Right lobe of liver (tissue), 6 donors: ENCODE data around the gene SEC14L1. TPM values are rescaled to one million over a fixed set of nuclear protein-coding genes. Genes with fewer than 3 reads are reported as not detected.

Experiments
- ATAC-seq, 4 donors: fragments of 200-7000 bp; cut with Tn5 transposase; one replicate each; pipeline ENCODE4 v1.9.1; 2020; ENCODE audit warnings: mild to moderate bottlenecking in 4 of 4, moderate library complexity in 4 of 4
- DNase-seq, 3 donors: peaks; one replicate each; pipeline ENCODE4 v3.0.0-alpha.2; 2020
- H3K27ac ChIP-seq, 3 donors: fragments of 200-600 bp; one replicate each; pipeline ENCODE4 v1.8.0; 2022
- H3K27me3 ChIP-seq, 2 donors: fragments of 200-600 bp; one replicate each; pipeline ENCODE4 v1.8.0; 2022
- H3K36me3 ChIP-seq, 4 donors: fragments of 200-600 bp; sonication (generic) in 1 of 4; one replicate each; pipeline versions ENCODE4 v1.5.1 to v1.8.0; 2017 to 2022; ENCODE audit warnings: control low read depth in 1 of 4
- H3K4me1 ChIP-seq, 4 donors: fragments of 200-600 bp; sonication (generic) in 1 of 4; one replicate each; pipeline versions ENCODE4 v1.5.1 to v1.8.0; 2017 to 2022; ENCODE audit warnings: control low read depth in 1 of 4
- H3K4me3 ChIP-seq, 3 donors: fragments of 200-600 bp; one replicate each; pipeline ENCODE4 v1.8.0; 2022
- H3K9me3 ChIP-seq, 4 donors: fragments of 200-600 bp; sonication (generic) in 1 of 4; one replicate each; pipeline versions ENCODE4 v1.5.1 to v1.8.0; 2017 to 2022; ENCODE audit warnings: control low read depth in 1 of 4
- CTCF ChIP-seq, 4 donors: fragments of 200-600 bp in 3 of 4; fragments of 450-650 bp in 1 of 4; IDR thresholded peaks; one replicate each; pipeline versions ENCODE4 v1.5.1 to v1.8.0; 2016 to 2022; ENCODE audit warnings: antibody characterized with exemption in 4 of 4, mild to moderate bottlenecking in 2 of 4
- POLR2A ChIP-seq: fragments of 450-650 bp; IDR thresholded peaks from one replicate; pipeline ENCODE4 v1.6.1; 2017; ENCODE audit warnings: antibody characterized with exemption, mild to moderate bottlenecking
- WGBS: methylation state at CpG from one replicate; pipeline ENCODE4 v1.1.6; 2018; ENCODE audit warnings: low coverage, low lambda C conversion rate; ENCODE audit not compliant: insufficient coverage; ENCODE audit errors: missing lambda C conversion rate; 5-methylcytosine and 5-hydroxymethylcytosine counted together
- intact Hi-C, 2 donors: fragments of 100-400 bp; cut with DNase I; formaldehyde crosslinking; loops; one replicate each; pipeline versions ENCODE4 v1.11.2 to v1.14.1; 2022
- long read RNA-seq: library from polyadenylated mRNA; unstranded; transcript quantifications from one replicate; pipeline ENCODE4 v2.0.0, GENCODE V29; 2019
- total RNA-seq, 6 experiments: library from RNA; depleted of rRNA in 2 of 6; stranded (reverse); fragments of >200 nt in 2 of 6; fragmentation: NEBNext Ultra II Directional in 3 of 6; extraction: Animal tissue kit (Norgen Biotek cat#: 25700) in 3 of 6; gene quantifications; one replicate each; pipeline versions ENCODE4 v1.1.0 to v1.2.4, GENCODE V29; 2016 to 2023
- donor health status: DM: no; HTN: yes; CAD: no.
- donor health status: DM: no; HTN: no; CAD: no.
- donor health status: DM: no; HTN: no; CAD: no.
- donor health status: DM: no; HTN: yes; CAD: no.
- donor health status: DM: no; HTN: yes; CAD: no.

The SEC14L1 gene
- total RNA-seq: 10 to 100 TPM; 21.5 to 44.4 (median 24.9) TPM
- long read RNA-seq, partial matches to known transcripts: 2 of 2 reads
- long read RNA-seq, other reads (novel, unspliced or antisense): 0 of 2 reads

DNA sequence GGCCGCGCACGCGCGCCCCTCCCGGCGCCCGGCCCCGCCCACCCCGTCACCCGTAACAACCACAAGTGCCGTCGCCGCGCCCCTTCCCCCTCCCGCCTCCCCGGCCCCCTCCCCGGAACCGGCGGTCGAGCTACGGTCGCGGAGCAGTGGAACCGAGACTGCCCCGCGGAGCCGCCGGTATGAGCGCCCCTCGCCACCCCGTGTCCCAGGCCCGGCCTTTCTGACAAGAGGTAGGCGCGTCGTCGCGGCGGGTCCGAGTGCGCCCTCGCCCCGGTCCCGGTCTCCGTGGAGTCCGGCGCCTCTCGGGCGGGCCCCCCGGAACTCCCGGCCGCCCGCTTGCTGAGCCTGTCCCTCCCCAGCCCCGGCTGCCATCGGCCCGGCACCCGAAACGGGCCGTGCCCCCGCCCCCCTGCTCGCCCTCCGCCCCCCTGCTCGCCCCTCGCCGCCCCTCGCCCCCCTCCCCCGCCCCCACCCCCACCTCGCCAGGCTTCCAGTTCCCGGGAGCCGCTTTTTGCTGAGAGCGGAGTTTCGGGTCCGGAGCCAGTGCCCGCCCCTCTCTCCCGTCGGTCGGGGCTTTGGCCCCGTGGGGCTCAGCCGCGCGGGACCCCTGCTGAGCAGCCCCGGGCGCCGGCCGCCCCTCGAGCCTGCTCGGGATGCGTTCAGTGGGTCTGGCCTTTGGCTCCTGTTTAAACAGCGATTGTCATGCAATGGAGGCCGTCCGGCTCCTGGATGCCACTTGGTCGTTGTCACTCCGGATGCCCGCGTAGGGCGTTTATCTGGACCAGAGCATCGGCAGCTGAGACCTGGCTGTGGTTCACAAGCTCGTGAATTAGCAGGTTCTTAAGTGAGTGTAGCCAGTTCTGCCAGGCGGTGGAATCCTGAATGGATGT, at the start of gene SEC14L1:
Gene SEC14L1 (plus strand): TSS at position 92 of the 890 bp plus-strand sequence. CDS start 2,628 bp downstream, outside the sequence.
- WGBS: 2% methylated on average over 27 of the region's 99 CpGs
- intact Hi-C loops: no loop called here
- no peak for ATAC-seq

DNA sequence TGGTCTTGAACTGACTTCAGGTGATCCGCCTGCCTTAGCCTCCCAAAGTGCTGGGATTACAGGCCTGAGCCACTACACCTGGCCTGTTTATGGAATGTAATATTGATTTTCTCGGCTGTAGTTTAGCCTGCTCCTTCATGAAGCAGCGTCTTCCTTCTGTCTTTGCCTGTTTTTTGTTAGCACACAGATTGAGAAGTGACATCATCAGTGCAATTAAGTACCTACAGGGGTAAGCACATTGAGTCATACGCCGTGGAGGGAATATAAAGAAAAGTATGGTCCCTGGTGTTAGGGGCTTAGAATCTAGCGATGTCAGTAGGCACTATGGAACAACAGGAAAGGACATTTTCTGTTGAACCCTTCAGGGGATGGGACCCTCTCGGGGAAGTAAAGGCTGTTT, 48.7 kb upstream of the SEC14L1 start:
- Histone ChIP-seq H3K27ac (no peak overlapping the region), H3K36me3 (peaks cover 0 to 38% (median 24%) of the 10 kb centered on the region in 4 donors)
- intact Hi-C loops: loop anchor here in 1 of 2 donors (10.0 kb wide), 1 partner anchor 123 kb away; no protein-coding TSS in a partner anchor

More for the DNA sequence above, at the start of gene SEC14L1:
- Histone ChIP-seq H3K27me3 (no peaks in the 10 kb centered on the region), H3K36me3 (peaks cover 0 to 3% (median 0%) of the 10 kb centered on the region in 4 donors), H3K27ac (peak within 1 kb of the TSS; percentile 80 to 98 (median 87)), H3K9me3 (no peaks in the 10 kb centered on the region), H3K4me1 (peaks cover 0 to 8% (median 3%) of the 10 kb centered on the region in 4 donors), H3K4me3 (peak within 1 kb of the TSS; percentile 71 to 76 (median 75))
- TF ChIP-seq CTCF (IDR thresholded peaks at IDR 0.05) (no peak), POLR2A (no peak)
- peak; percentile 61 to 71 (median 67) for DNase-seq

GRCh38 chr17:77095461-77095860, 45.3 kb upstream of the SEC14L1 start:
- H3K4me3 ChIP-seq: no peak overlapping the region
- intact Hi-C loops: loop anchor here in 1 of 2 donors (10.0 kb wide), 1 partner anchor 119 kb away; no protein-coding TSS in a partner anchor
- peaks cover 0 to 38% (median 23%) of the 10 kb centered on the region in 4 donors for H3K36me3 ChIP-seq
- H3K27ac ChIP-seq: no peak overlapping the region
- 88% methylated on average over 4 of the region's 7 CpGs for WGBS
- TF ChIP-seq POLR2A: no peak
- no peak for TF ChIP-seq CTCF (IDR thresholded peaks at IDR 0.05)
- H3K27me3 ChIP-seq: no peaks in the 10 kb centered on the region
- H3K4me1 ChIP-seq: peaks cover 0 to 23% (median 8%) of the 10 kb centered on the region in 4 donors
- ATAC-seq (no peak), DNase-seq (no peak)
- no peaks in the 10 kb centered on the region for H3K9me3 ChIP-seq

More for the DNA sequence above, 48.7 kb upstream of the SEC14L1 start:
- H3K4me3 ChIP-seq: no peak overlapping the region
- H3K27me3 ChIP-seq: no peaks in the 10 kb centered on the region
- TF ChIP-seq POLR2A (no peak), CTCF (IDR thresholded peaks at IDR 0.05) (no peak)
- H3K9me3 ChIP-seq: no peaks in the 10 kb centered on the region
- no peak for ATAC-seq
- no peak for DNase-seq
- H3K4me1 ChIP-seq: peaks cover 0 to 13% (median 0%) of the 10 kb centered on the region in 4 donors
- 79% methylated on average over 7 of the region's 7 CpGs for WGBS

DNA sequence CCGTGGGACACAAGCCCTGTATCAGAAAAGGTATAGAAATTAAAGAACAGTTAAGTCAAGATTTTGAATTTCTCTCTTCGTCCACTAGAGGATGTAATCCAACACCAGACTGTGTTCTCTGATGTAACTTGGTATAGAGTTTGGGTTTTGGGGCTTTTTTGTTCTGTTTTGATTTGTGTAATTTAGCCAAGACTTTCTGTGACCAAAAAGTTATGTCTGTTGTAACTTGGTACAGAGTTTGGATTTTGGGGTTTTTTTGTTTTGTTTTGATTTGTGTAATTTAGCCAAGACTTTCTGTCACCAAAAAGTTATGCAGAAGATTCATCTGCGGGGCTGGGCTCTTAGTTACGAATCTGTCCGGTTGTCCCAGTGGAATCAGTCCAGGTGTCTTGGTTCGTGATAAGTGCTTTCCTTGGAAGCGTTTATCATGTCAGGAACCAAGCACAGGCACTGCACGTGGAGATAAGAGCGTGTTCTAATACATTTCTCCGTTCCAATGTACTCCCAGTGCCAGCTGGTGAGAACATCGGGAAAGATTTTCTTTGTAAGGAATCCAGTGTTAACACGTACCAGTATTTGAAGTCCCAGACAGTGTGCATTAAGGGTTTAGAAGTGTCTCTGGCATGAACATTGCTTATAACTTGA, 44.1 kb upstream of the SEC14L1 start:
- Histone ChIP-seq H3K9me3 (no peaks in the 10 kb centered on the region), H3K27me3 (no peaks in the 10 kb centered on the region), H3K36me3 (peaks cover 0 to 33% (median 21%) of the 10 kb centered on the region in 4 donors), H3K27ac (peak overlapping the region in 2 of 3 donors; percentile 51 to 61), H3K4me3 (no peak overlapping the region), H3K4me1 (peaks cover 0 to 23% (median 8%) of the 10 kb centered on the region in 4 donors)
- intact Hi-C loops: loop anchor here in 1 of 2 donors (10.0 kb wide), 1 partner anchor 118 kb away; no protein-coding TSS in a partner anchor
- no peak for DNase-seq
- TF ChIP-seq POLR2A: no peak
- TF ChIP-seq CTCF (IDR thresholded peaks at IDR 0.05): peak; percentile 49 to 71 (median 60)
- peak in 3 of 4 donors; percentile 20 to 44 (median 26) for ATAC-seq
- WGBS: 34% methylated on average over 12 of the region's 12 CpGs
